Measurements from ENCODE around the gene SCNM1. TPM values are rescaled to one million over a fixed set of nuclear protein-coding genes. Genes with fewer than 3 reads are reported as not detected.

SCNM1 gene
- total RNA-seq, 4 donors from 2014 or later: 20.3 to 34.6 (median 25.8) TPM

- no peak for TF ChIP-seq CTCF (IDR thresholded peaks at IDR 0.05; ENCODE audit: low read depth)
These were observed 9.5 kb upstream of the SCNM1 start, which contains the start of gene TNFAIP8L2 for GRCh38 chr1:151156515-151156819. Gene TNFAIP8L2 (plus strand): TSS chr1:151156649. CDS start chr1:151158698, 2,049 bp downstream.

GRCh38 chr1:151157067-151157531, 8.8 kb upstream of the SCNM1 start:
- no peak for TF ChIP-seq CTCF (IDR thresholded peaks at IDR 0.05; ENCODE audit: low read depth)

DNA sequence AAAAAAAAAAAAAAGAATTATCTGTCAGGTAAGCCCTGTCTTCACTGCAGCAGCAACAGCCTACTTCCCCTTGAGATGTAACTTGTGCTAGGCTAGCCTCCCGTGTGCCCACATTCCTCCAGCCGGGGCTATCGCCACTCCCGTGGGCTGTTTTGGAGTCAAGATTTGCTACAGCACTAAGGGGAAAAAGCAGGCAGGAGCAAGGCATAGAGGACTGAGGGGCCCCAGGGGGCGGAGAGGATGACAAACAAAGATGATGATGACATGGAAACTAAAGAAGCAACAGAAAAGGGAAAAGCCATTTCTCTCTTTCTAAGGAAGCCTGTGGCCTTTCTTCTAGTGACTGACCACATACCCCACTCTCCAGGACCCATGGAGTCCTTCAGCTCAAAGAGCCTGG, 7.6 kb upstream of the SCNM1 start:
- no peak for TF ChIP-seq CTCF (IDR thresholded peaks at IDR 0.05; ENCODE audit: low read depth)

DNA sequence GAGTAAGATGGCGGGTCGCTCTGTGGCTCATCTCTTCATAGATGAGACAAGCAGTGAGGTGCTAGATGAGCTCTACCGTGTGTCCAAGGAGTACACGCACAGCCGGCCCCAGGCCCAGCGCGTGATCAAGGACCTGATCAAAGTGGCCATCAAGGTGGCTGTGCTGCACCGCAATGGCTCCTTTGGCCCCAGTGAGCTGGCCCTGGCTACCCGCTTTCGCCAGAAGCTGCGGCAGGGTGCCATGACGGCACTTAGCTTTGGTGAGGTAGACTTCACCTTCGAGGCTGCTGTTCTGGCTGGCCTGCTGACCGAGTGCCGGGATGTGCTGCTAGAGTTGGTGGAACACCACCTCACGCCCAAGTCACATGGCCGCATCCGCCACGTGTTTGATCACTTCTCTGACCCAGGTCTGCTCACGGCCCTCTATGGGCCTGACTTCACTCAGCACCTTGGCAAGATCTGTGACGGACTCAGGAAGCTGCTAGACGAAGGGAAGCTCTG, 7.1 kb upstream of the SCNM1 start:
- TF ChIP-seq CTCF (IDR thresholded peaks at IDR 0.05; ENCODE audit: low read depth): no peak

- no peak for TF ChIP-seq CTCF (IDR thresholded peaks at IDR 0.05; ENCODE audit: low read depth)
These were observed 6.6 kb upstream of the SCNM1 start for GRCh38 chr1:151159373-151159772.

DNA sequence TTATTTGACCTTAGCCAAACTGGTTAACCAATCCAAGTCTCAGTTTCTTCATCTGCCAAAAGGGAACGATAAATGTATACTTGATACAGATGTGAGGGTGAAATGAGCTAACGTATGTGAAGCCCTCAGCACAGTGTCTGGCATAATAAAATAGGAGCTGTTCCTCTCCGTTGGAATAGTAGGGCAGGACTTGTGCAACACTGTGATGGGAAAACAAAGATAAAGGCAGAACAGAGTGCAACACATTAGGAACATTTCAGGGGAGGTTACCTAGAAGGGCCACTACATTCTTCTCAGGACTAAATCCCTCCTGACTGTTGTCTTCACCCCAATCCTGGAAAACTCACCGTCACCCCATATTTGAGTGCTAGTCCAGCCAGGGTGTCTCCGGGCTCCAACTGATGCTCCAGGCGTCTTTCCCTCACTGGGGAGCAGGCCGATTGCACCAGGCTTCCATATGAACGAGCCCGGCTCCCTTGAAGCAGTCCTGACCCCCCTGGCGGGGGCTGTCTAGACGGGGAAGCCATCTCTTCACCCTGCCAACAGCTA, 1.1 kb upstream of the SCNM1 start:
- no peak for TF ChIP-seq CTCF (IDR thresholded peaks at IDR 0.05; ENCODE audit: low read depth)

GRCh38 chr1:151165281-151165737, 635 bp upstream of the SCNM1 start:
- TF ChIP-seq CTCF (IDR thresholded peaks at IDR 0.05; ENCODE audit: low read depth): no peak

All from subcutaneous adipose tissue (tissue), 4 donors.